ENCODE measurements around the gene FAH. TPM values are rescaled to one million over a fixed set of nuclear protein-coding genes. Genes with fewer than 3 reads are reported as not detected.

The FAH gene
- total RNA-seq: 31.6 and 36.2 TPM in 2 replicates

DNA sequence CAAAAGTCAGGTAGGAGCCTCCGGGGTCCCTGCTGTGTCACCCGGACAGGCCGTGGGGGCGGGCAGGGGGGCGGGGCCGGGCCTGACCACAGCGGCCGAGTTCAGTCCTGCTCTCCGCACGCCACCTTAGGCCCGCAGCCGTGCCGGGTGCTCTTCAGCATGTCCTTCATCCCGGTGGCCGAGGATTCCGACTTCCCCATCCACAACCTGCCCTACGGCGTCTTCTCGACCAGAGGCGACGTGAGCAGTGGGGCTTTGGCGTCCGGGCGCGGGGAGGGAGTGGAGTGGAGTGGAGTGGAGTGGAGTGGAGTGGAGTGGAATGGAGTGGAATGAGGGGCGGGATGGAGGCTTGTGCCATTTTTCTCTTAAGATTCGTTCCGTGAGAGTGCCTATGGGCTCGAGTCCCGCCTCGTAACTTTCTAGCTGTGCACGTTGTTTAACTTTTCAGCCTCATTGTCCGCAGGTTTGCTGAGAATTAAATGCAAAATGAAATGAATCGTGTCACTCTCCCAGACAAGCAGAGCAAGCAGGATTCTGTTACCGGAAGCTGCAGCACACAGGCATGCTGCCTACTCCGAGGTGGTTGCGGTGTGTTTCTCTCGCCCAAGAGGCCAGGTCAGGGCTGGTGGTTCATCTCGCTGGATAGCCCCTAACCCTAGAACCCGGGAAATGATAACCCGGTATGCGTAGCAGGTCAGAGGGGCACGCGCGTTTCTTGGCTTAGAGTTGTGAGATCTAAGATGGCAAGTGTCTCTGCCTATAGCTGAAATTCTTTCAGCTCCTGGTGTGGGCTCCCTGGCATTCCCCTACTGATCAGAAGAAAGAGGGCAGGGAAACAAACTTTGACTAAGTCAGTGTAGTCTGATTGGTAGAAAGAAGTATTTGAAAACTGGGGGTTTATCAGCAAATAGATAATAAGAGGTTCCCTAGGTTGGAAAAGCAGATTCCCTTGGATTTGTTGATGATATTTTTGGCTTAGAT lies at the start of gene FAH:
FAH (plus strand) TSS at position 104 of the 981 bp plus-strand sequence; CDS start at position 160, 56 bp downstream.

Other genes with a start within 250 kb of the FAH start
- gene BCL2A1, start 181.8 kb upstream of the FAH start, total RNA-seq: 0.20 and 1.1 TPM in 2 replicates
- gene ZFAND6, start 93.3 kb upstream of the FAH start, total RNA-seq: 83.8 and 91.9 TPM in 2 replicates
- not detected in 2 replicates for gene CTXND1, start 99.2 kb downstream of the FAH start, total RNA-seq

Measured in subcutaneous preadipocyte (primary cell).